ENCODE results near the gene ENDOV.

The ENDOV gene

DNA sequence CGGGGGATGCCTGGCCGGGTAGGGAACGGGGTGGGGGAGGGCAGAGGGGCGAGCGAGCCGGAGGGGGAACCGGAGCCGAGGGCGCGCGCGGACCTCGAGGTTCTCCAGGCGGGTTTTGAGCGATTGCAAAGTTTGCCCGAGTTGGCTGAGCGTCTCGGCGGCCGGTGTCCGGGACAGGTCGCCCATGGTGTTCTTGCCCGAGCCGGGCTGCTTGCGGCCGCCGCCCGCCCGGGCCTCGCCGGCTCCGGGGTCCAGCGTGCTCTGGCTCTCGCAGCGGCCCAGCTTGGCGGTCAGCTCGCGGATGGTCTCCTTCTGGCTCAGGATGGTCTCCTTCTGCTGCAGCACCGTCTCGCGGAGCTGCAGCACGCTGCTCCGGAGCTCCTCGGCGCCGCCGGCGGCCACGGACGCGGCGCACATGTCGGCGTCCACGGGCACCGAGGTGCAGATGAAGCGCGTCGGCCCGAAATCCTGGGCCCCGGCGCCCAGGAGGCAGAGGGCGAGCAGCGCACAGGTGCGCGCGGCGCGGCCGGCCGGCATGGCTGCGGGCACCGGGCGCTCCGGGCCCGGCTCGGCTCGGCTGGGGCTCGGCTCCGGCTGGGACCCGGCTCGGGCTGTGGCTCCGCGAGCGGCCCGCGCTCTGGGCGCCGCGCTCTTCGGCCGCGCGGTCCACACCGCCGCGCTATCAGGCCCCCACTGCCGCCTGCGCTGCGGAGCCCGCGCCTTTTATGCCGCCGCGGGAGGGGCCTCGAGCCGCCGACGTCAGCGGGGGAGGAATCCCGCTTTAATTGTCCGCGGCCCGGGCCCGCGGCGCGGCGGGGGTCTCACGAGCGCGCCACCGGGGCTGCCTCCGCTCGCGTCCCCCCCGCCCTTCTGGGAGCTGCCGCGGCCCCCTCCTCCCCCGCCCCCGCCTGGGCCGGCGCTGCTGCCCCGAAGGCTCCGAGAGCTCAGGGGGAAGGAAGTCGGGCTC lies 61.2 kb downstream of the ENDOV start, which contains the start of gene NPTX1:
TSS of gene NPTX1 (minus strand) at position 698 of the 967 bp plus-strand sequence. CDS start at position 537, 161 bp downstream.
- H3K4me3 ChIP-seq (ENCODE audit: low read depth, low read length) = no peak within 1 kb of the TSS
- CTCF ChIA-PET = interaction anchor here (0.7 to 2.3 kb wide), 12 partner anchors 12 to 506 kb away, joined by 3 to 12 read pairs (median 4); no protein-coding TSS in a partner anchor
- TF ChIP-seq CTCF (IDR thresholded peaks at IDR 0.05; ENCODE audit: insufficient read depth, low read length, missing control alignments) = no peak
- POLR2A ChIA-PET = interaction anchor here (0.8 kb wide), 1 partner anchor 22 kb away, joined by 3 read pairs; no protein-coding TSS in a partner anchor
- DNase-seq (ENCODE audit: low read depth, low spot score) = no peak

DNA sequence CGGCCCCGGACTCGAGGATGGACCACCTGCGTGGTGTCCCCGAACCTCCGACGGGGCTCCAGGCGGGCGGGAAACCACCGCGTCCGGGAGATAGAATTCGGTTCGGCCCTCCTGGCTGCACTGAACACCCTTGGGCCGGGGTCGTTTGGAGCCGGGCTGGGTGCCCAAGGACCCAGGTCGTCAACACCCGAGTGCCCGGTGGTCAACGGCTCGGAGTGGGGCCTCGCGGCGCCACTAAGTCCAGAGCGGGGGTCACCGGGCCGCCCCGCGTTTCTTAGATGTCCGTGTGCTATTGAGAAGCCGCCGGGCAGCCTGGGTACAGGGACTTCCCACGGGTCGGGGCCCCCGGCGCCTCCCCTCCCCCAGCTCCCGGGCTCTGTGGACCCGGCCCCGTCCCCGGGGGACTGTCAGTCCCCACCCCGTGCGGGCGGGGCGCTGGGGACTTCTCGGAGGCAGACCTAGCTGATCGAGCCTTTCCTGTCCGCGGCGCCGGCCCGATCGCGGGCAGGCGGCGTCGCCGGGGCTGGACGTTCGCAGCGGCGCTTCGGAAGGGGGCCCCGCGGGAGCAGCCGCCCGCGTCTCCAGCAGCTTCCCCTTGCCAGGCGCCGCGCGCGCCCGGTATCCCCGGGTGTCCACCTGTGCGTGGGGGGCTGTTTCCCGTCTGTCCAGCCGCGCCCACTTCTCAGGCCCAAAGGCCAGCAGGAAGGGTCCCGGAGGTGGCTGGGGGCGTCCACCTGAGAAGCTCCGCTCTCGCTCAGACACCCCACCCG lies 62.1 kb downstream of the ENDOV start:
- CTCF ChIA-PET = interaction anchor here (0.6 to 2.3 kb wide), 14 partner anchors 9 to 516 kb away, joined by 3 to 12 read pairs (median 3); no protein-coding TSS in a partner anchor
- POLR2A ChIA-PET = no interaction called here
- H3K4me3 ChIP-seq (ENCODE audit: low read depth, low read length) = no peak overlapping the region
- no peak for TF ChIP-seq CTCF (IDR thresholded peaks at IDR 0.05; ENCODE audit: insufficient read depth, low read length, missing control alignments)
- DNase-seq (ENCODE audit: low read depth, low spot score) = no peak

GRCh38 chr17:80477647-80478478 lies 62.9 kb downstream of the ENDOV start:
- POLR2A ChIA-PET = interaction anchor here (0.6 kb wide), 1 partner anchor 20 kb away, joined by 3 read pairs; no protein-coding TSS in a partner anchor
- H3K4me3 ChIP-seq (ENCODE audit: low read depth, low read length) = peak overlapping the region; percentile 32
- CTCF ChIA-PET = interaction anchor here (0.6 to 2.3 kb wide), 13 partner anchors 10 to 515 kb away, joined by 3 to 12 read pairs (median 3); no protein-coding TSS in a partner anchor
- DNase-seq (ENCODE audit: low read depth, low spot score) = no peak
- TF ChIP-seq CTCF (IDR thresholded peaks at IDR 0.05; ENCODE audit: insufficient read depth, low read length, missing control alignments) = peak; percentile 84

DNA sequence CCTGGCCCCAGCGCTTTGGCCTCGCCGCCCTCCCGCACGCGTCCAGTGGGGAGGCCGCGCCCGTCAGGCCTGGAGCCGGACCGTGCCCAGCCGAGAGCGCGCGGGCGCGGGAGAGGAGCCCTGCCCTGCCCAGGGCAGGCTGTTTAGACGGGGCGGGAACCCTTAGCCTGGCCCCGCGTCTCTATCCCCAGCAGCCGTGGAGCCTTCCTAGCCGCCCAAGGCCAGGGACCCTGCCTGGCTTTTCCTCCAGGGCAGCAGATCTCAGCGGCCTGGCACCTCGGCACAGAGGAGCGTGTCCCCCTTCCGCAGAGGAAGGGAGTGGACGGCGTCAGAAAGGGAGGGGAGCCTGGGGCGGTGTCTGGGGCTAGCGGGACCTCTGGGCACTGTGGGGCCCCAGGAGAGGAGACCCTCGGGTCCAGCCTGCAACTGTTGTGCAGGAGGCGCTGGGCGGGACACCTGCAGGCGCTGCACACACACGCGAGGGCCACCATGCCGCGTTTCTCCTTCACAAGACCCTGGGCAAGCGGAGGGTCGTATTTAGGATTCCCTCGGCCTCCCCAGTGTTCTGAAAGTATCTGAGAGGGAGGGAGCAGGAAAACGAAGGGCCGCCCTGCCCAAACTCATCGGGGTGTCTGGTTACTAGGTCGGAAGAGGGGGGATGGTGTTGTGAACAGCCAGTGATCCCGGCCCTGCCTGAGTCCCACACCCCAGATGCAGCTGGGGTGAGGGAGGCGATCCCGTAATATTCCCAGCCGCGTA lies 63.7 kb downstream of the ENDOV start:
- no peak for DNase-seq (ENCODE audit: low read depth, low spot score)
- ChIA-PET POLR2A (interaction anchor here (0.6 kb wide), 1 partner anchor 19 kb away, joined by 3 read pairs; no protein-coding TSS in a partner anchor), CTCF (interaction anchor here (0.9 to 2.3 kb wide), 2 partner anchors 76 to 97 kb away, joined by 3 to 12 read pairs; no protein-coding TSS in a partner anchor)
- peak overlapping the region; percentile 32 for H3K4me3 ChIP-seq (ENCODE audit: low read depth, low read length)
- no peak for TF ChIP-seq CTCF (IDR thresholded peaks at IDR 0.05; ENCODE audit: insufficient read depth, low read length, missing control alignments)

DNA sequence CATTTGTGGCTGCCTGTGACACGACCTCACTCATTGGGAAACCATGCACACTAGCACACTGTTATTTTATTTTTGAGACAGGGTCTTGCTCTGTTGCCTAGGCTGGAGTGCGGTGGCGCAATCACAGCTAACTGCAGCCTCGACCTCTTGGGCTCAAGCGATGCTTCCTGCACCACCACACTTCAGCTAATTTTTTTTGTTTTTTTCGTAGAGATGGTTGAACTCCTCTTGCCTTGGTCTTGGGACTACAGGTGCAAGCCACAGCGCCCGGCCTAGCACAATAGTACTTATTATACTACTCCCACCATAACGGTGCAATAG lies 64.2 kb downstream of the ENDOV start:
- no peak for TF ChIP-seq CTCF (IDR thresholded peaks at IDR 0.05; ENCODE audit: insufficient read depth, low read length, missing control alignments)
- CTCF ChIA-PET = no interaction called here

More for the DNA sequence above, 64.2 kb downstream of the ENDOV start:
- POLR2A ChIA-PET = no interaction called here
- DNase-seq (ENCODE audit: low read depth, low spot score) = no peak
- H3K4me3 ChIP-seq (ENCODE audit: low read depth, low read length) = no peak overlapping the region

Measured in AG04449 (cell line).